ENCODE results near the gene RPS15. TPM values are rescaled to one million over a fixed set of nuclear protein-coding genes. Genes with fewer than 3 reads are reported as not detected.
A peak's percentile ranks its signal among the peaks of the same experiment; 100 is the strongest.

Gene RPS15
- total and polyA plus RNA-seq, 9 of the 15 experiments (the other 6 are each of a cell fraction or from before 2014, with no cell fraction given): 605 to 2,791 (median 957) TPM

DNA sequence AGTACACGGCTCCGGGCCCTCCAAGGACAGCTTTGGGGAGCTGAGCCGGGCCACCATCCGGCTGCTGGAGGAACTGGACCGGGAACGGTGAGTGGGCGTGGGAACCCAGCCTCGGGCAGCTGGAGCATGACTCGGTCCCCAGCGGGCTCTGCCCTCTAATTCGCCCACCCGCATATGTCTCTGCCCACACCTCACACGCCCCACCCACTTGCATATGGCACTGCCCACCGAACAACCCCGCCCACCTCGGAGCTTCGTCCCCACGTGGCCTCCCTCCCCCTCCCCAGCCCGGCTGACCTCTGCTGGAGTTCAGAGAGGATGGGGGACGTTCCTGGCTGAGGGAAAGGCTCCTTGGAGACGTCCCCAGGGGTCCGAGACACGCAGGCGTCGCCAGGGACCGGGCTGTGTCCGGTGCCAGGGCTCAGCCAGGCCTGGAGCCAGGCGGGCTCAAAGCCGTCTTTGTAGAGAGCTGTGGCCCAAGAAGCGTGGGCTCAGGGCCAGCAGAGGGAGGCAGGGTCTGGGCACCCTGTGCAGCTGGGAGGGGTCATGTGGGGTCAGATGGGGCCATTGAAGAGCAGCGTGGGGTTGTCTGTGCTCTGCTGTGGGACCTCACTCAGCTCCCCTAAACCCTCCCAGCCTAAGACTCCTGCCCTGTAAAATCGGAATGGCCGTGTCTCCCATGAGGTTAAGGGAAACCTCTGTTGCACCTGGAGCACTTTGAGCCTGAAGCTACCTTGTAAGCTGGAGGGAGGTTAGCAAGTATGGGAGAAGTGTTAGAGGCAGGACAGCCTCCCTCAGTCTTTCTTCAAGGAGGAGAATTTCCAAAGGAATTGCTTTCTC lies 15.5 kb downstream of the RPS15 start:
- intact Hi-C loops (cut with micrococcal nuclease): no loop called here
- ChIA-PET POLR2A (interaction anchor here (0.6 to 3.1 kb wide), 7 partner anchors 9 to 185 kb away, joined by 3 to 10 read pairs (median 5); partner anchors contain the start of gene CIRBP), CTCF (ENCODE audit: low intra/inter-chr PET ratio) (no interaction called here)
- Histone ChIP-seq H3K4me2 (ENCODE audit: insufficient read depth, low read length) (no peak overlapping the region), H3K27me3 (ENCODE audit: control insufficient read depth in 2 of 2, insufficient read depth in 2 of 2, low read length in 2 of 2) (peaks cover 0 to 12% of the 10 kb centered on the region in 2 experiments; a peak in 1 of 5 replicates), H3K9me3 (replicated peaks; ENCODE audit: control insufficient read depth, insufficient read depth, low read depth, low read length) (no peaks in the 10 kb centered on the region), H3K36me3 (ENCODE audit: control insufficient read depth, insufficient read depth, low read length) (no peaks in the 10 kb centered on the region), H3K9me1 (ENCODE audit: control insufficient read depth, insufficient read depth, low read length) (peaks cover 7% of the 10 kb centered on the region), H4K20me1 (replicated peaks; ENCODE audit: control insufficient read depth, insufficient read depth, low read length) (peaks cover 17% of the 10 kb centered on the region), H3K4me3 (no peak overlapping the region), H3K27ac (ENCODE audit: extremely low read depth, low read depth, low read length) (no peak overlapping the region), H3K9ac (ENCODE audit: insufficient read depth in 1 of 2, low read depth in 2 of 2, low read length in 2 of 2) (peak overlapping the region in 1 of 2 experiments; percentile 43; a peak in 2 of 4 replicates), H3K79me2 (ENCODE audit: control insufficient read depth, insufficient read depth, low read length) (no peaks in the 10 kb centered on the region), H3K4me1 (replicated peaks in 1 of 2; ENCODE audit: control insufficient read depth in 2 of 2, insufficient read depth in 2 of 2, low read length in 2 of 2) (peaks cover 5 to 76% of the 10 kb centered on the region in 2 experiments; a peak in 4 of 5 replicates), H2AFZ (ENCODE audit: low read depth, low read length) (no peak overlapping the region)
- DNase-seq (ENCODE audit: extremely low read depth in 1 of 4, low spot score in 3 of 4): no peak
- in situ Hi-C loops (cut with MboI): no loop called here
- FAIRE-seq: peak; percentile 70
- no TSS peak for BruUV-seq (replicated peaks)
- WGBS (ENCODE audit: insufficient coverage, low coverage, missing lambda C conversion rate): 22% methylated on average over 25 of the region's 33 CpGs
- no peak for ATAC-seq
- TF ChIP-seq NFXL1 (CRISPR knock-in tag; IDR thresholded peaks at IDR 0.05) (no peak), FUS (optimal IDR thresholded peaks at IDR 0.05; ENCODE audit: low read depth, low read length) (no peak), E2F4 (CRISPR knock-in tag; IDR thresholded peaks at IDR 0.05; ENCODE audit: low read depth) (no peak), EGR1 (conservative IDR thresholded peaks at IDR 0.05) (peak; percentile 90), ZC3H4 (CRISPR knock-in tag; IDR thresholded peaks at IDR 0.05; ENCODE audit: borderline replicate concordance) (no peak), ATF3 (IDR thresholded peaks at IDR 0.05) (no peak), ATF3 (CRISPR knock-in tag; conservative IDR thresholded peaks at IDR 0.05) (no peak), TOE1 (IDR thresholded peaks at IDR 0.05; ENCODE audit: borderline replicate concordance) (no peak), TOE1 (CRISPR knock-in tag; IDR thresholded peaks at IDR 0.05; ENCODE audit: borderline replicate concordance, low read depth) (no peak), SIN3A (IDR thresholded peaks at IDR 0.05; ENCODE audit: borderline replicate concordance in 2 of 2, control insufficient read depth in 1 of 2, low read depth in 2 of 2, low read length in 2 of 2) (0 out of 4 replicates have a peak, but pooled peaks of 1 of the 2 experiments have one; percentile 23), ZFP30 (CRISPR knock-in tag; IDR thresholded peaks at IDR 0.05; ENCODE audit: borderline replicate concordance) (no peak), HMG20A (CRISPR knock-in tag; conservative IDR thresholded peaks at IDR 0.05) (no peak), HNRNPH1 (optimal IDR thresholded peaks at IDR 0.05; ENCODE audit: low read depth, low read length) (no peak), NUFIP1 (IDR thresholded peaks at IDR 0.05; ENCODE audit: partially characterized antibody) (no peak), NFIX (CRISPR knock-in tag; IDR thresholded peaks at IDR 0.05; ENCODE audit: low read depth) (no peak), ZNF431 (CRISPR knock-in tag; IDR thresholded peaks at IDR 0.05) (no peak)
- TF ChIP-seq, protein P1, sequence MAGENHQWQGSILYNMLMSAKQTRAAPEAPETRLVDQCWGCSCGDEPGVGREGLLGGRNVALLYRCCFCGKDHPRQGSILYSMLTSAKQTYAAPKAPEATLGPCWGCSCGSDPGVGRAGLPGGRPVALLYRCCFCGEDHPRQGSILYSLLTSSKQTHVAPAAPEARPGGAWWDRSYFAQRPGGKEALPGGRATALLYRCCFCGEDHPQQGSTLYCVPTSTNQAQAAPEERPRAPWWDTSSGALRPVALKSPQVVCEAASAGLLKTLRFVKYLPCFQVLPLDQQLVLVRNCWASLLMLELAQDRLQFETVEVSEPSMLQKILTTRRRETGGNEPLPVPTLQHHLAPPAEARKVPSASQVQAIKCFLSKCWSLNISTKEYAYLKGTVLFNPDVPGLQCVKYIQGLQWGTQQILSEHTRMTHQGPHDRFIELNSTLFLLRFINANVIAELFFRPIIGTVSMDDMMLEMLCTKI (IDR thresholded peaks at IDR 0.05; ENCODE audit: partially characterized antibody): no peak

Measured in K562 (cell line).